Vagina (tissue), 2 donors: ENCODE results near the gene TGFA.

Experiments used
- CTCF ChIP-seq, 3 experiments: fragments of 450-650 bp in 2 of 3; fragments of 200-600 bp in 1 of 3; sonication (generic) in 1 of 3; IDR thresholded peaks; one replicate each; pipeline ENCODE4 v1.5.1; 2017 to 2019; ENCODE audit warnings: antibody characterized with exemption in 3 of 3, mild to moderate bottlenecking in 2 of 3, moderate library complexity in 2 of 3
- POLR2A ChIP-seq, 2 donors: fragments of 450-650 bp; IDR thresholded peaks; one replicate each; pipeline ENCODE4 v1.6.1; 2017; ENCODE audit warnings: antibody characterized with exemption in 2 of 2, mild to moderate bottlenecking in 2 of 2, moderate library complexity in 2 of 2

GRCh38 chr2:70482401-70482800, 71.2 kb downstream of the TGFA start:
- no peak for TF ChIP-seq POLR2A (IDR thresholded peaks at IDR 0.05)
- no peak for TF ChIP-seq CTCF (IDR thresholded peaks at IDR 0.05)
